ENCODE data around the gene GREB1L.
"Not testable (repeated sequence)": the region's sequence is repeated elsewhere in the genome, so short reads cannot be mapped to it uniquely, and the experiment has no call there.

Gene GREB1L

DNA sequence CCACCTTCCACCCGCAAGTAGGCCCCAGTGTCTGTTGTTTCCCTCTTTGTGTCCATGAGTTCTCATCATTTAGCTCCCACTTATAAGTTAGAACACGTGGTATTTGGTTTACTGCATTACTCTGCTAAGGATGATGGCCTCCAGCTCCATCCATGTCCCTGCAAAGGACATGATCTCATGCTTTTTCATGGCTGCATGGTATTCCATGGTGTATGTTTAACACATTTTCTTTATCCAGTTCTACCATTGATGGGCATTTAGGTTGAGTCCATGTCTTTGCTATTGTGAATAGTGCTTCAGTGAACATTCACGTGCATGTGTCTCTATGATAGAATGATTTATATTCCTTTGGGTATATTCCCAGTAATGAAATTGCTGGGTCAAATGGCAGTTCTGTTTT, 69.9 kb downstream of the GREB1L start:
- not testable (repeated sequence) for DNase-seq

DNA sequence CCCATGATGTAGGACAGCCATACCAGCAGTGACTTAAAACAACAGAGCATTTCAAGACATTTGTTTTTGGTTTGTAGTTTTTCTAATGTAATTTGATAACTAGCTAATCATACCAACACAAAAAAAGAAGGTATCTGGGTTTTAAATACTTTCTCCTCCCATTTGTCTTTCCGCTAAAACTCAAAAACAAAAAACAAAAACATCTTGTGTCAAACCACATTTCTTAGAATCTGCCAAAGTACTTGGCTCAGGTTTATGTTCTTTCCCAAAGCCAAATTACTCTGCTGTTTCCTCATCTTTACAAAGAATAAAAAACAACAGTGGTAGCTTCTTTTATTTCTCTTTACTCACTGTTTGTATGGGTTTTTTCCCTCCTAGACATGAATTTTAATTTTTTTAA, 71.5 kb downstream of the GREB1L start:
- DNase-seq, result no peak

DNA sequence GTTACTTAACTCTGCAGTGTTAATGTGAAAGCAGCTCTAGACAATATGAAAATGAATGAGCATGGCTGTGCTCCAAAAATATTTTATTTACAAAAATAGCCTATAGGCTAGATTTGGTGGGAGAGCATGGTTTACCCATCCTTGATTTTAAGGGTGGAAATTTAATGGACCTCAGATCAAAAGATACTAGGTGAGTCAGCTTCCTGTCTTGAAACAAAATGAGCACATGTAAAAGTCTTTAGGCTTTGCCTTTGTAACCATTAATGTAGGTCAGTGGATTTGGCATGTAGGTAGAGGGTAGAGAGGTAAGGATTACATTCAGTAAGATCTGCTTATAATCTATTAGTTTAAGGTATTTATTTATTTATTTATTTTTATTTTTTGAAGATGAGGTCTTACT, 72.7 kb downstream of the GREB1L start:
- DNase-seq, result no peak

GRCh38 chr18:21315126-21315525, 73.1 kb downstream of the GREB1L start:
- DNase-seq, result not testable (repeated sequence)

- DNase-seq, result no peak
These were observed 73.7 kb downstream of the GREB1L start for GRCh38 chr18:21315741-21316197.

- DNase-seq, result no peak
These were observed 74.3 kb downstream of the GREB1L start for GRCh38 chr18:21316296-21316695.

DNA sequence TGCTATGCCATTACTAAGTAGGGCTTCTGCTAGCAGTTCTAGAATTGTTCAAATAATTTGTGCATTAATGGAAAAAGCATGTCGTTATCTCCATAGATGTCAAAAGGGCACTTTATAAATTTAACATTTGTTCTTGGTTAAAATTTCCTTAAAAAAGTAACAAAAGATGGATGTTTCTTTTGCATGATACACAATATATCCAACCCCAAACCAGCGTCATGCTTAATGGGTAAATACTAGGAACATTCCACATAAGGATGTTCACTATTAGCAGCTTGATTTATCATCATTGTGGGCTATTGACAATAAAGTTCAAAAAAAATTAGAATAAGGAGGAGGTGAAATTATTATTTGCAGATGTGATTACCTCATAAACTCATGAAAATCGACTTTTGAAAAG, 79.7 kb downstream of the GREB1L start:
- DNase-seq, result no peak

DNA sequence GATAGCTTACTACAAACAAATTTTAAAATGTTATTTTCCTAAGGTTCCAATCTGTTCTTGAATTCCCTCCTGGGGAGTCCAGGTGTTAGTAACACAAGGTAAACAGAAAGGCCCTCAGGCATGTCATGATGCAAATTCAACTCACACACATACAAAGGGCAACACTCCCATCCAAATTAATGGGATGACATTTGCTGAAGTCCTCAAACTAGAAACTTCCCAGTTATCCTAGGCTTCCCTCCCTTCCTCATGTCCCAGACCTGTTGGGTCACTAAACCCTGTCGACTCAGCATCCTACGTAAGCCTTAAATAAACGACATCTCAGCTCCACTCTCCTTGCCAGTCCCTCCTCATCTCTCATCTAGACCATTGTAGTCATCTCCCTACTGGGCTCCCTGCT, 85.1 kb downstream of the GREB1L start:
- DNase-seq, result no peak

GRCh38 chr18:21330122-21330701, 88.2 kb downstream of the GREB1L start:
- DNase-seq, result no peak

DNA sequence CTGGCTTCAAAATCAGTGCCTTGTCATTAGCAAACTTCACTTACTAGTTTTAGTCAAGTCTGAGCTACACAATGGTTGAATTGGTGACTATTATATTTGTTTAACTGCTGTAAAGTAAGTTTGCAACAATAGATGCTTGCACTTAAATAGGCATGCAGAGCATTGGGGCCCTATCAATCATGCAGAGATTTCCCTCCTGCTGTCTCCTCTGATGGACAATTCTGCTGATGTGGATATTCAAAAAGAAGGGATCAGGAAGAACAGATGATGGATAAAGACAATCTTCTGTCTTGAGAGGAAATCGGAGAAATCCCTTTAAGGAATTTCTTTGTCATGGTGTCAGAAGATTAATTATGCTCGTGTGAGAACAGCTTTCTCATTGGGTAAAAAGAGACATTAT, 89.0 kb downstream of the GREB1L start:
- no peak for DNase-seq

- DNase-seq, result no peak
These were observed 94.0 kb downstream of the GREB1L start for GRCh38 chr18:21335927-21336488.

GRCh38 chr18:21336846-21337245, 94.8 kb downstream of the GREB1L start:
- no peak for DNase-seq

DNA sequence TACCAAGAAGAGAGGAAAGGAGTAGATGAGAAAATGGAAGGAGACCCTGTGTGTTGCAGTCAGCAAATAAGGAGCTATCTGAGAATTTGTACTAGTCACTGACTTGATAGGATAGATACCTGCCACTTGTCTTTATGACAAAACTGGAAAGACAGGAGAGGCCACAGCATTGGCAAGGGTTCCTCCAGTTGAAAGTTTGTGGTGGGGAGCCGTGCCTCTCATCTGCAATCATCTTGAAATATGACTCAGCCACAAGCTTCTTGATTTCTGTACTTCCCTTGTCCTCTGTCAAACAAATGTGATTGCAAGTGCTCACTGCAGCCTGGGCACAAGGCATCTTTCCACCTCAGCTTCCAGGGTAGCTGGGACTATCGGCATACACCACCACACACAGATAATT, 99.1 kb downstream of the GREB1L start:
- no peak for DNase-seq

DNA sequence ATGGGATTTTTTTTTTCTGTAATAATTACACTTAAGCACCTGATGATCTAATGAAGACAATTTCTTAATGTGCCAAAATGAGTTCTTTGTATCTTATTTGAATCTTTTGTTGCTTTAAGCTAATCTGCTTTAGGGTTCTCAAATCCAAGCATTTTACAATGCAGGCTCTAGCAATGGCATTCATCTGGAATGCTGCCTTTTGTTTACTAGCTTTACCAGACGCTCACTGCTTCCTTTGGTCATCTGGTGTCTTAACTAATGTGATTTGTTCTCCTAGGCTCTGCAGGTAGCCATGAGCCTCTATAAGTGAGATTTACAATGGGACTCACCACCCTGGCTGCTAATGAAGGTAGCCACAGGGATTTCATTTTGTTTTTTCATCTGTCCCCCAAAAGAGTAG, 100.3 kb downstream of the GREB1L start:
- DNase-seq, result no peak

DNA sequence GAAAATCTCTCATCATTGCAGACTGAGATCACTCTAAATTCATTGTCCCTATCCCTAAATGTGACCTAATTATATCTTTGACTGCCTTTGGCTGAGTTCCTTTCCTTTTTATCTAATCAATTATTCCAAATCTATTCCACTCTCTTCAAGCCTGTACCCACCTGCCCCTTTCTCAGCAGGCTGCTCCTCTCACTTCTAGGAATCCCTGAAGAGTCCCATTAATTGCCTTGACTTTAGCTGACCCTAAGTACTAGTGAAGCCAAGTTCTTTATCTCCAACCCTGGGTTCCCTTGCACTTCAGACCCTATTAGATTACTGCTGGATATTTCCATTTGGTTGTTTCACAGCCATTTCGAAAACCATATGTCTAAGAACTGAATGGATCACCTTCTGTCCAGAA, 102.8 kb downstream of the GREB1L start:
- DNase-seq, result no peak

DNA sequence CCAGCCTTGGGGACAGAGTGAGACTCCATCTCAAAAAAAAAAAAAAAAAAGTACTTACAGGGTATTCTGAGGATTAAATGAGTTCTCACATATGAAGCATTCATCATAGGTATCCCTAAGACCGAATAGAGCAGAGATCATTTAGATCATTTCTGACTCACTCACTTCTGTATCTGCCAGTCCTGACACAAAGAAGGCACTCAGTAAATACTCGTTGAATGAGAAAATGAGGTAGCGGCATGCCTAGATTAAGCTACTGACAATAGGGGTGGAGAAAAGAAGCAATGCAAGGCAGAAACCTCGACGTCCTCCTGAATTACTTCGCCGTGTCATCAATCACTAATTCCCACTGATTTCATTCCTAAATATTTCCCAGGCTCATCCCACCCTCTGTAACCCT, 103.8 kb downstream of the GREB1L start:
- no peak for DNase-seq

GRCh38 chr18:21359746-21360145, 117.7 kb downstream of the GREB1L start:
- no peak for DNase-seq

DNA sequence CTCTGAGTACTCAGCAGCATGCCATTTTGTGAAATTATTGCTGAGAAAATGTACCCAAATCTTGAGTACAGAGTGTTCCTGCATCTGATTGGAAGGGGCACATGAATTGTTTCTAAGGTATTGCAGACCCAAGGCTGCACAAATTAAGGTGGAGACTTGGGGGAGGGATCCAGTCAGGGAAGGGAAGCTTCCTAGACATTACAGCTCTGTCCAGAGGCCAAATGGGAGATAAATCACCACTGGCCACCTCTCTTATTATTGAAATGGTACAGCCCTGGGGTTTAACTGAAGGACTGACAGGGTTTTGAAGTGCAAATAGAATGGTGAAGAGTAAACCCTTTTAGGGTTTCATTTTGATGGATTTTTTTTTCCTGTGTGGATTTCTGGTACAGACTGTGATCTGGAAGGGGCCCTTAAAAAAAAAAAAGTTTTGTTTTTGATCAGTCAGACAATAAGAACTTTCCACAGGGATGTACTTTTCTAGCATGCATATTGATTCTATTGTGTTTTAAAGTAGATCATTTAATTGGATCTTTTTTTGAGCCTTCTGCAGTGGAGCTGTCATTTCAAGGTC, 119.4 kb downstream of the GREB1L start:
- no peak for DNase-seq

DNA sequence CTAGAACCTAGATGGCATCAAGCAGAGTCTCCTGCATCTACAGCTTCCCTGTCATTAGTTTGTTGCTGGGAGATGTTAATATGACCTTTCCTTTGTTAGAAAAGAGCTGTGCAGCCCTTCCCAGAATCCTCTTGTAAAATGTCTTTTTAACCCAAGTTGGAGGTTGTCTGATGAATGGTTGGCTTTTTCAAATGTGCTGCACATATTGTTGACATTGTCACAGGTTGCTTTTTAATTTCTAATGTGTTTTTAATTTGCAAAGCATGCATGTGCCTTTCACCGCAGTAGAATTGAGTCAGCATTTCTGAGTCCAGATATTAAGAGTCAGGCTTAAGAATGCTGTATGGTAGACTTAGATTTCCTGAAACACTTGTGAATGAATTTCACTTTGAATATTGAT, 120.8 kb downstream of the GREB1L start:
- DNase-seq, result no peak

- DNase-seq, result no peak
These were observed 121.3 kb downstream of the GREB1L start for GRCh38 chr18:21363348-21363747.

DNA sequence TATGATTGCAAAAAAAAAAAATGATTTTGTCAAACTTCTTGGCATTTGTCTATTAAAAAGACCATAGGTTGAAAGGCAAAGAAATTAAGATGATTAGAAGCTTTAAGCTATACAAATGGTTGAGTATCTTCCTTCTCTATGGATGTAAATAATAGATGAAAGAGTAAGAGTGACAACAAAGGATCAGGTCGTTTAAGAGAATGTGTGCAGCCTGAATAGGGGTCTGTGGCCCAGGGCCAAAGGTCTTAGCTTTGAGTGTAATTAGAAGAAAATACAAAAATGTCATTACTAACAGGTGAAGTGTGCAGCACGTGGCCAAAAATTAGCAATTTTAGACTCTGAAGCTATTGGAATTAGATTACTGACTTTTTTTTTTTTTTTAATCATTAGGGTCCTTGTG, 122.4 kb downstream of the GREB1L start:
- DNase-seq, result no peak

- no peak for DNase-seq
These were observed 124.9 kb downstream of the GREB1L start for GRCh38 chr18:21366896-21367295.

- no peak for DNase-seq
These were observed 127.1 kb downstream of the GREB1L start for GRCh38 chr18:21369146-21369545.

DNA sequence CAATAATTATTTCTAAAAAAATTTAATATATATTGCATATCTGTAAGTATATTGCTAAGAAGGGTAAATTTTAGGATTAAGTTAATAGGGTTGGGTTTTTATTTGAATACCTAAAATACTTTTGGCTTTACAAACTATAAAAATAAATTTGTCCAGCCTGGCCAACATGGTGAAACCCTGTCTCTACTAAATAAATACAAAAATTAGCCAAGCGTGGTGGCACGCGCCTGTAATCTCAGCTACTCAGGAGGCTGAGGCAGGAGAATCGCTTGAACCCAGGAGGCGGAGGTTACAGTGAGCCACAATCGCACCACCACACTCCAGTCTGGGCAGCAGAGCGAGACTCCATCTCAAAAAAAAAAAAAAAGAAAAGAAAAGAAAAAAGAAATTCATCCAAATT, 127.6 kb downstream of the GREB1L start:
- DNase-seq, result not testable (repeated sequence)

DNA sequence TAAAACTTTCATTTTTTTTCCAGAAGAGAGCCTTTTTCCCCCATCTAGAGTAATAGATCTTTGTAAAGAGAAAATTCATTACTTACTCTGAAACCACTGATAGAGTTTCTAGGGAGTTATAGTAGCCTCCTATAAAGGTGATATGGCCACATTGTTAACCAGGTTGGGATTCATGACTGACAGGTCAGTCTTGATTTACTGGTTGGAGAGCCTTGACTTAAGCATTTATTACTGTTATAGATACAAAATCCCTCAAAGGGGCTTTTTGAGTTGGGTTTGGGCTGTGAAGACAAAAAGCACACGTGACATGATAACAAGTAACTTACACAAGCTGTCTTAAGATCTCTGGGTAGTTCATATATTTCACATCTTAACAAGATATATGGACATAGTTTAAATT, 141.0 kb downstream of the GREB1L start:
- DNase-seq, result no peak
